Esophagus squamous epithelium (tissue), 4 donors: ENCODE results near the gene B9D1.

Experiments used
- CTCF ChIP-seq, 6 experiments: fragments of 450-650 bp in 4 of 6; fragments of 200-600 bp in 2 of 6; sonication (generic) in 2 of 6; IDR thresholded peaks; one replicate each; pipeline ENCODE4 v1.5.1; 2016 to 2019; ENCODE audit warnings: antibody characterized with exemption in 6 of 6, mild to moderate bottlenecking in 4 of 6, moderate library complexity in 4 of 6
- POLR2A ChIP-seq, 4 donors: fragments of 450-650 bp; IDR thresholded peaks; one replicate each; pipeline ENCODE4 v1.6.1; 2017; ENCODE audit warnings: antibody characterized with exemption in 4 of 4, mild to moderate bottlenecking in 4 of 4, moderate library complexity in 3 of 4

- no peak for TF ChIP-seq CTCF (IDR thresholded peaks at IDR 0.05)
- TF ChIP-seq POLR2A (IDR thresholded peaks at IDR 0.05): peak in 3 of 4 donors; percentile 56 to 61 (median 60)
Observed at GRCh38 chr17:19384723-19385391, 22.3 kb upstream of the B9D1 start.
